Measurements from ENCODE around the gene SLC22A3.
"Not testable (repeated sequence)": the region's sequence is repeated elsewhere in the genome, so short reads cannot be mapped to it uniquely, and the experiment has no call there.

DNA sequence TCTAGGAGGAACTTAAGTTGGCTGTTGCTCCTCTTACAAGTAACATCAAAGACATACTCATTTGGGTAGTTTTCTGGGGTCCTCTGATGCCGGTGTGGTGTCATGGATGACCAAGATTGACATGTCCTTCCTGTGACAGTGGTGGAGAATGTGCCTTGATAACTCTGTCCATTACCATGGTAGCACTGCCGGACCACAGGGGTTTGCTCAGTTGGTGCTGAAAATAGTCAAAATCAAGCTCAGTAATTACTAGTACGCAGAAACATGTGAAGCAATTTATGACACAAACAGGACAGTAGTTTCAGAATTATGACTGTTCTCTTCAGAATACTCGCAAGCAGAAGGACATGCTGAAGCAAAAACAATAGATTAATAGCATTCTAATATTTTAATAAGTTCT is 128.9 kb downstream of the SLC22A3 start:
- TF ChIP-seq, protein P1, sequence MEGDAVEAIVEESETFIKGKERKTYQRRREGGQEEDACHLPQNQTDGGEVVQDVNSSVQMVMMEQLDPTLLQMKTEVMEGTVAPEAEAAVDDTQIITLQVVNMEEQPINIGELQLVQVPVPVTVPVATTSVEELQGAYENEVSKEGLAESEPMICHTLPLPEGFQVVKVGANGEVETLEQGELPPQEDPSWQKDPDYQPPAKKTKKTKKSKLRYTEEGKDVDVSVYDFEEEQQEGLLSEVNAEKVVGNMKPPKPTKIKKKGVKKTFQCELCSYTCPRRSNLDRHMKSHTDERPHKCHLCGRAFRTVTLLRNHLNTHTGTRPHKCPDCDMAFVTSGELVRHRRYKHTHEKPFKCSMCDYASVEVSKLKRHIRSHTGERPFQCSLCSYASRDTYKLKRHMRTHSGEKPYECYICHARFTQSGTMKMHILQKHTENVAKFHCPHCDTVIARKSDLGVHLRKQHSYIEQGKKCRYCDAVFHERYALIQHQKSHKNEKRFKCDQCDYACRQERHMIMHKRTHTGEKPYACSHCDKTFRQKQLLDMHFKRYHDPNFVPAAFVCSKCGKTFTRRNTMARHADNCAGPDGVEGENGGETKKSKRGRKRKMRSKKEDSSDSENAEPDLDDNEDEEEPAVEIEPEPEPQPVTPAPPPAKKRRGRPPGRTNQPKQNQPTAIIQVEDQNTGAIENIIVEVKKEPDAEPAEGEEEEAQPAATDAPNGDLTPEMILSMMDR (IDR thresholded peaks at IDR 0.05; ENCODE audit: low read depth, low read length): not testable (repeated sequence)
- TF ChIP-seq, protein P2, sequence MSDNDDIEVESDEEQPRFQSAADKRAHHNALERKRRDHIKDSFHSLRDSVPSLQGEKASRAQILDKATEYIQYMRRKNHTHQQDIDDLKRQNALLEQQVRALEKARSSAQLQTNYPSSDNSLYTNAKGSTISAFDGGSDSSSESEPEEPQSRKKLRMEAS (IDR thresholded peaks at IDR 0.05; ENCODE audit: low read depth, low read length): not testable (repeated sequence)
- not testable (repeated sequence) for TF ChIP-seq POLR2A (IDR thresholded peaks at IDR 0.05; ENCODE audit: extremely low read depth, insufficient read length); MYC (IDR thresholded peaks at IDR 0.05; ENCODE audit: low read depth, low read length)

All from NB4 (cell line).